ENCODE measurements around the gene CIC. TPM values are rescaled to one million over a fixed set of nuclear protein-coding genes. Genes with fewer than 3 reads are reported as not detected.

Gene CIC
- total and polyA plus RNA-seq, 10 of the 15 experiments (the other 5 are each of a cell fraction or from before 2014, with no cell fraction given): 0.18 to 50.6 (median 7.1) TPM

DNA sequence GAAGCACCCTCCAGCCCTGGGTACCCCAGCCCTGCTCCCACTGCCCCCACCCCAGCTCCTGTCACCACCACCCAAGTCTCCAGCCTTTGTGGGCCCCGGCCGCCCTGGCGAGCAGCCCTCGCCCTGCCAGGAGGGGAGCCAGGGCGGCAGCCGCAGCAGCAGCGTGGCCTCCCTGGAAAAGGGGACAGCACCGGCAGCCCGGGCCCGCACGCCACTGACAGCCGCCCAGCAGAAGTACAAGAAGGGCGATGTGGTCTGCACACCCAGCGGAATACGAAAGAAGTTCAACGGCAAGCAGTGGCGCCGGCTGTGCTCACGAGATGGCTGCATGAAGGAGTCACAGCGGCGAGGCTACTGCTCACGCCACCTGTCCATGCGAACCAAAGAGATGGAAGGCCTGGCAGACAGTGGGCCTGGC is 3.9 kb downstream of the CIC start:
- H2AFZ ChIP-seq (ENCODE audit: control insufficient read depth, low read depth, low read length): no peak overlapping the region
- peaks cover 3 to 19% of the 10 kb centered on the region in 2 experiments; a peak in 3 of 4 replicates for H3K36me3 ChIP-seq (ENCODE audit: control insufficient read depth in 2 of 2, insufficient read depth in 2 of 2, low read length in 1 of 2)
- in situ Hi-C loops (cut with MboI) (no loop called here), intact Hi-C loops (cut with micrococcal nuclease; ENCODE audit: unreplicated experiment) (no loop called here)
- peaks cover 34% of the 10 kb centered on the region for H3K79me2 ChIP-seq (ENCODE audit: control insufficient read depth, insufficient read depth, low read length)
- ATAC-seq (no peak), FAIRE-seq (no peak), DNase-seq (ENCODE audit: low read depth, low spot score) (no peak)
- no peaks in the 10 kb centered on the region for H3K9me3 ChIP-seq (replicated peaks; ENCODE audit: control insufficient read depth, insufficient read depth, low read length)
- no peak overlapping the region for H3K4me3 ChIP-seq
- CTCF ChIA-PET: no interaction called here
- SMC1A ChIA-PET (ENCODE audit: uncharacterized antibody, unreplicated experiment): no interaction called here
- no TSS peak for BruUV-seq (replicated peaks)
- H3K4me2 ChIP-seq (ENCODE audit: control insufficient read depth, insufficient read depth): no peak overlapping the region
- RAD21 ChIA-PET (ENCODE audit: unreplicated experiment): no interaction called here
- no peak overlapping the region for H3K27ac ChIP-seq (ENCODE audit: control insufficient read depth, insufficient read depth)
- H3K27me3 ChIP-seq (replicated peaks in 1 of 2; ENCODE audit: control insufficient read depth in 2 of 2, insufficient read depth in 2 of 2, low read length in 1 of 2): no peaks in the 10 kb centered on the region
- H3K4me1 ChIP-seq (ENCODE audit: control insufficient read depth, insufficient read depth, low read length): peaks cover 28% of the 10 kb centered on the region
- no peaks in the 10 kb centered on the region; the same call in 1 of the 2 replicates for H4K20me1 ChIP-seq (ENCODE audit: control insufficient read depth, insufficient read depth)
- POLR2A ChIA-PET: no interaction called here
- H3K9ac ChIP-seq (ENCODE audit: control insufficient read depth, insufficient read depth, low read length): no peak overlapping the region
- over 99% methylated on average over 23 of the region's 23 CpGs for WGBS (ENCODE audit: insufficient coverage, insufficient replicate concordance, low lambda C conversion rate, missing lambda C conversion rate)
- TF ChIP-seq CHD2 (IDR thresholded peaks at IDR 0.05; ENCODE audit: borderline replicate concordance, low read depth, low read length) (no peak), RUNX3 (IDR thresholded peaks at IDR 0.05; ENCODE audit: low read length) (no peak), FOXK2 (IDR thresholded peaks at IDR 0.05) (no peak), PML (IDR thresholded peaks at IDR 0.05; ENCODE audit: low read length) (no peak), NRF1 (conservative IDR thresholded peaks at IDR 0.05; ENCODE audit: low read depth, low read length) (no peak), CBX5 (IDR thresholded peaks at IDR 0.05; ENCODE audit: low read depth) (no peak), RFX5 (IDR thresholded peaks at IDR 0.05; ENCODE audit: low read depth, low read length) (no peak), USF2 (IDR thresholded peaks at IDR 0.05; ENCODE audit: borderline replicate concordance, low read depth, low read length) (no peak)
- TF ChIP-seq, protein P1, sequence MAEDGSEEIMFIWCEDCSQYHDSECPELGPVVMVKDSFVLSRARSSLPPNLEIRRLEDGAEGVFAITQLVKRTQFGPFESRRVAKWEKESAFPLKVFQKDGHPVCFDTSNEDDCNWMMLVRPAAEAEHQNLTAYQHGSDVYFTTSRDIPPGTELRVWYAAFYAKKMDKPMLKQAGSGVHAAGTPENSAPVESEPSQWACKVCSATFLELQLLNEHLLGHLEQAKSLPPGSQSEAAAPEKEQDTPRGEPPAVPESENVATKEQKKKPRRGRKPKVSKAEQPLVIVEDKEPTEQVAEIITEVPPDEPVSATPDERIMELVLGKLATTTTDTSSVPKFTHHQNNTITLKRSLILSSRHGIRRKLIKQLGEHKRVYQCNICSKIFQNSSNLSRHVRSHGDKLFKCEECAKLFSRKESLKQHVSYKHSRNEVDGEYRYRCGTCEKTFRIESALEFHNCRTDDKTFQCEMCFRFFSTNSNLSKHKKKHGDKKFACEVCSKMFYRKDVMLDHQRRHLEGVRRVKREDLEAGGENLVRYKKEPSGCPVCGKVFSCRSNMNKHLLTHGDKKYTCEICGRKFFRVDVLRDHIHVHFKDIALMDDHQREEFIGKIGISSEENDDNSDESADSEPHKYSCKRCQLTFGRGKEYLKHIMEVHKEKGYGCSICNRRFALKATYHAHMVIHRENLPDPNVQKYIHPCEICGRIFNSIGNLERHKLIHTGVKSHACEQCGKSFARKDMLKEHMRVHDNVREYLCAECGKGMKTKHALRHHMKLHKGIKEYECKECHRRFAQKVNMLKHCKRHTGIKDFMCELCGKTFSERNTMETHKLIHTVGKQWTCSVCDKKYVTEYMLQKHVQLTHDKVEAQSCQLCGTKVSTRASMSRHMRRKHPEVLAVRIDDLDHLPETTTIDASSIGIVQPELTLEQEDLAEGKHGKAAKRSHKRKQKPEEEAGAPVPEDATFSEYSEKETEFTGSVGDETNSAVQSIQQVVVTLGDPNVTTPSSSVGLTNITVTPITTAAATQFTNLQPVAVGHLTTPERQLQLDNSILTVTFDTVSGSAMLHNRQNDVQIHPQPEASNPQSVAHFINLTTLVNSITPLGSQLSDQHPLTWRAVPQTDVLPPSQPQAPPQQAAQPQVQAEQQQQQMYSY (CRISPR knock-in tag; IDR thresholded peaks at IDR 0.05): no peak

All from GM12878 (cell line).